Karpas-422 (cell line): Measurements from ENCODE around the gene SERPINB12. TPM values are rescaled to one million over a fixed set of nuclear protein-coding genes. Genes with fewer than 3 reads are reported as not detected.

Experiments
- DNase-seq: peaks from one replicate; pipeline ENCODE4 v3.0.0-alpha.2; 2015
- H2AFZ ChIP-seq: fragments of 200-600 bp; sonication (generic); 2 replicates; pipeline ENCODE4 v1.6.1; 2014; ENCODE audit warnings: antibody characterized with exemption, low read length, mixed read lengths
- H3K27ac ChIP-seq: fragments of 200-600 bp; sonication (generic); 2 replicates; pipeline ENCODE4 v1.5.1; 2014; ENCODE audit warnings: mild to moderate bottlenecking, low read length, moderate library complexity
- H3K27me3 ChIP-seq: fragments of 200-600 bp; sonication (generic); 2 replicates; pipeline ENCODE4 v1.6.1; 2014; ENCODE audit warnings: low read length, mixed read lengths
- H3K36me3 ChIP-seq: fragments of 200-600 bp; sonication (generic); 2 replicates; pipeline ENCODE4 v1.6.1; 2014; ENCODE audit warnings: low read length, mixed read lengths; ENCODE audit not compliant: insufficient read depth
- H3K4me1 ChIP-seq: fragments of 200-600 bp; sonication (generic); 2 replicates; pipeline ENCODE4 v1.6.1; 2014; ENCODE audit warnings: mild to moderate bottlenecking, low read length, mixed read lengths
- H3K4me2 ChIP-seq: fragments of 200-600 bp; sonication (generic); 2 replicates; pipeline ENCODE4 v1.6.1; 2014; ENCODE audit warnings: low read length, low read depth, mild to moderate bottlenecking; ENCODE audit not compliant: poor library complexity, severe bottlenecking
- H3K4me3 ChIP-seq: fragments of 200-600 bp; sonication (generic); 2 replicates; pipeline ENCODE4 v1.5.1; 2014; ENCODE audit warnings: mild to moderate bottlenecking, antibody characterized with exemption, low read length, mixed read lengths
- H3K79me2 ChIP-seq: fragments of 200-600 bp; sonication (generic); 2 replicates; pipeline ENCODE4 v1.6.1; 2014; ENCODE audit warnings: mild to moderate bottlenecking, low read length, mixed read lengths
- H3K9ac ChIP-seq: fragments of 200-600 bp; sonication (generic); 2 replicates; pipeline ENCODE4 v1.6.0; 2014; ENCODE audit warnings: low read length
- H3K9me2 ChIP-seq: fragments of 200-600 bp; sonication (generic), shearing (Covaris generic); replicated peaks from 2 replicates; pipeline ENCODE4 v1.6.0; 2014; ENCODE audit warnings: mild to moderate bottlenecking, low read length, moderate library complexity; ENCODE audit not compliant: insufficient read depth
- H3K9me3 ChIP-seq: fragments of 300-700, 200-600 bp; sonication (generic); 2 replicates; pipeline ENCODE4 v1.6.1; 2014; ENCODE audit warnings: low read length, mixed read lengths
- H4K20me1 ChIP-seq: fragments of 200-600 bp; sonication (generic); 2 replicates; pipeline ENCODE4 v1.6.1; 2014; ENCODE audit warnings: mild to moderate bottlenecking, antibody characterized with exemption, low read length, low read depth; ENCODE audit not compliant: insufficient read depth
- total RNA-seq: library from RNA; depleted of rRNA; stranded (reverse); fragments of >200 nt; shearing (Covaris generic); gene quantifications from 2 replicates; pipeline ENCODE4 v1.2.3, GENCODE V29; 2014; ENCODE audit warnings: low replicate concordance

Gene SERPINB12
- total RNA-seq, 1 experiment from 2014 or later: not detected

- no peak overlapping the region for H3K9ac ChIP-seq
- no peak overlapping the region for H3K4me2 ChIP-seq
- no peak overlapping the region for H3K4me3 ChIP-seq
- no peak for DNase-seq
- H3K79me2 ChIP-seq: no peaks in the 10 kb centered on the region
- no peaks in the 10 kb centered on the region for H3K36me3 ChIP-seq
- H3K9me2 ChIP-seq: no peaks in the 10 kb centered on the region
- H3K9me3 ChIP-seq: no peaks in the 10 kb centered on the region
- H4K20me1 ChIP-seq: no peaks in the 10 kb centered on the region
- H3K27me3 ChIP-seq: no peaks in the 10 kb centered on the region
- no peak overlapping the region for H3K27ac ChIP-seq
- no peaks in the 10 kb centered on the region for H3K4me1 ChIP-seq
- H2AFZ ChIP-seq: no peak overlapping the region
Observed at GRCh38 chr18:63534615-63535014, 7.6 kb upstream of the SERPINB12 start.

GRCh38 chr18:63539904-63540510, 2.2 kb upstream of the SERPINB12 start:
- no peaks in the 10 kb centered on the region for H3K9me2 ChIP-seq
- H3K4me1 ChIP-seq: no peaks in the 10 kb centered on the region
- no peak overlapping the region for H3K4me2 ChIP-seq
- H3K27ac ChIP-seq: no peak overlapping the region
- H3K79me2 ChIP-seq: no peaks in the 10 kb centered on the region
- no peak overlapping the region for H3K9ac ChIP-seq
- no peak for DNase-seq
- no peaks in the 10 kb centered on the region for H3K9me3 ChIP-seq
- H3K4me3 ChIP-seq: no peak overlapping the region
- H3K27me3 ChIP-seq: no peaks in the 10 kb centered on the region
- H4K20me1 ChIP-seq: no peaks in the 10 kb centered on the region
- no peaks in the 10 kb centered on the region for H3K36me3 ChIP-seq
- H2AFZ ChIP-seq: no peak overlapping the region

DNA sequence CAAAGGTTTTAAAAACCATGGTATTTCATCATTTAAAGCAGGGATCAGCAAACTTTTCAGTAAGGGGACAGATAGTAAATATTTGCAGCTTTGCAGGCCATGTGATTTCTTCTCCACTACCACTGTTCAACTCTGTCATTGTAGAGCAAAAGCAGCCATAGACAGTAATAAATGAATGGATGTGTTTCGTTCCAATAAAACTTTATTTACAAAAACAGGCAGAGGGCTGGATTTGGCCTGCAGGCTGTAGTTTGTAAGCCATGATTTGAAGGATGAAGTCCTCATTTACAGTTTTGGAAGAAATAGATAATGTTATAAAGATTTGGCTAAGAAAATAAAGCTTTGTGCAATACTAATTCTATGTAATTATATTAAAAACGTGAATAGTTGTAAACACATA, 1.8 kb downstream of the SERPINB12 start:
- Histone ChIP-seq H3K9me3 (no peaks in the 10 kb centered on the region), H3K27ac (no peak overlapping the region), H3K9ac (no peak overlapping the region), H2AFZ (no peak overlapping the region), H3K4me3 (no peak overlapping the region), H3K36me3 (no peaks in the 10 kb centered on the region), H3K27me3 (no peaks in the 10 kb centered on the region), H3K4me2 (no peak overlapping the region), H3K79me2 (no peaks in the 10 kb centered on the region), H3K9me2 (no peaks in the 10 kb centered on the region), H3K4me1 (no peaks in the 10 kb centered on the region), H4K20me1 (no peaks in the 10 kb centered on the region)
- DNase-seq: no peak

DNA sequence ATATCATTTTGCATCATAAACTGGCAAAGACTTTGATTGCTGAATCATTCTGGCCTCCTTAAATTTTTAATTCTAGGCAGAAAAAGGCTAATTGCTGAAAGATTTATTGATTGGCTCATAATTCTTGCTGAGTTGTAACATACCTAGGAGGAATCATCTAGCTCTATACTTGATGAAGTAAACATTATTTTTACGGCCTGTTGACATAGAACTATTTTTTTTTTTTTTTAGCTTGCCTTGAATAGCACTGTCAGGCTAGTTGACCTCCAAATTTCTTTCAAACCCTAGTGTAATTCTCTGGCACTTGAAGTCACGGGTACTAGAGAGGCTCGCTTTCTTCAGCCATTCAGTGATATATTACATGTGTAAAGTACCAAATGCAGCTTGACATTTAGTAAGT, 2.8 kb downstream of the SERPINB12 start:
- H3K9me3 ChIP-seq: no peaks in the 10 kb centered on the region
- no peaks in the 10 kb centered on the region for H3K27me3 ChIP-seq
- no peak overlapping the region for H2AFZ ChIP-seq
- no peak for DNase-seq
- no peak overlapping the region for H3K9ac ChIP-seq
- H3K4me3 ChIP-seq: no peak overlapping the region
- no peaks in the 10 kb centered on the region for H3K36me3 ChIP-seq
- no peaks in the 10 kb centered on the region for H3K9me2 ChIP-seq
- no peaks in the 10 kb centered on the region for H3K79me2 ChIP-seq
- no peak overlapping the region for H3K4me2 ChIP-seq
- H3K4me1 ChIP-seq: no peaks in the 10 kb centered on the region
- no peak overlapping the region for H3K27ac ChIP-seq
- no peaks in the 10 kb centered on the region for H4K20me1 ChIP-seq

DNA sequence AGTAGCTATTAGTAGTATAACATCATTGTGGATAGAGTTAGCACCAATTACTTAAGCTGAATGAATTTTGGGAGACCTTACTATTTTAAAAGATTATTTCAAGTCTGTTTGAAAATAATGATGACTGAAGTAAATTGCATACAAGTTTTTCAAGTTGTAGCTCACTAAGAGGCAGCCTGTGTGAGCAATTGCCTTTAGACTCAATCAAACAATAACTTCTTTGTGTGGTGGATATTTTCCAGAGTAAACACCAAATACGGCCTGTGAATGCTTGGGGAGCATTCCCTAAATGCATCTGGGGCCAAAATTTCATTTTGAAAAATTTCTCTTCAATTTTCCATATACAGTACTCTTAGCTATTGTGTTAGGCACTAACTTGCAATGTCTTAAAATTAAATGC, 7.9 kb downstream of the SERPINB12 start:
- H3K9me3 ChIP-seq: no peaks in the 10 kb centered on the region
- no peaks in the 10 kb centered on the region for H3K79me2 ChIP-seq
- H3K9ac ChIP-seq: no peak overlapping the region
- H3K27ac ChIP-seq: no peak overlapping the region
- no peak overlapping the region for H3K4me3 ChIP-seq
- peaks cover 9% of the 10 kb centered on the region for H3K4me1 ChIP-seq
- no peak for DNase-seq
- H3K27me3 ChIP-seq: no peaks in the 10 kb centered on the region
- H3K36me3 ChIP-seq: no peaks in the 10 kb centered on the region
- H3K4me2 ChIP-seq: no peak overlapping the region
- H3K9me2 ChIP-seq: no peaks in the 10 kb centered on the region
- H4K20me1 ChIP-seq: no peaks in the 10 kb centered on the region
- no peak overlapping the region for H2AFZ ChIP-seq

GRCh38 chr18:63551769-63552168, 9.6 kb downstream of the SERPINB12 start:
- H3K9me2 ChIP-seq: no peaks in the 10 kb centered on the region
- H3K9me3 ChIP-seq: no peaks in the 10 kb centered on the region
- no peak overlapping the region for H2AFZ ChIP-seq
- no peaks in the 10 kb centered on the region for H3K27me3 ChIP-seq
- H3K4me1 ChIP-seq: peaks cover 11% of the 10 kb centered on the region
- no peak for DNase-seq
- H3K4me2 ChIP-seq: no peak overlapping the region
- H3K4me3 ChIP-seq: no peak overlapping the region
- H3K9ac ChIP-seq: no peak overlapping the region
- H3K79me2 ChIP-seq: no peaks in the 10 kb centered on the region
- no peaks in the 10 kb centered on the region for H3K36me3 ChIP-seq
- H3K27ac ChIP-seq: no peak overlapping the region
- H4K20me1 ChIP-seq: no peaks in the 10 kb centered on the region

GRCh38 chr18:63552581-63552980, 10.4 kb downstream of the SERPINB12 start:
- no peaks in the 10 kb centered on the region for H4K20me1 ChIP-seq
- H3K9ac ChIP-seq: no peak overlapping the region
- no peaks in the 10 kb centered on the region for H3K79me2 ChIP-seq
- no peak overlapping the region for H3K4me2 ChIP-seq
- no peaks in the 10 kb centered on the region for H3K27me3 ChIP-seq
- H3K27ac ChIP-seq: no peak overlapping the region
- H3K4me1 ChIP-seq: peaks cover 11% of the 10 kb centered on the region
- DNase-seq: no peak
- no peak overlapping the region for H2AFZ ChIP-seq
- H3K9me2 ChIP-seq: no peaks in the 10 kb centered on the region
- H3K36me3 ChIP-seq: no peaks in the 10 kb centered on the region
- no peak overlapping the region for H3K4me3 ChIP-seq
- H3K9me3 ChIP-seq: no peaks in the 10 kb centered on the region

- Histone ChIP-seq H4K20me1 (no peaks in the 10 kb centered on the region), H3K9ac (no peak overlapping the region), H3K79me2 (no peaks in the 10 kb centered on the region), H3K9me3 (no peaks in the 10 kb centered on the region), H3K27me3 (no peaks in the 10 kb centered on the region), H3K4me2 (no peak overlapping the region), H3K4me1 (peaks cover 11% of the 10 kb centered on the region), H3K9me2 (no peaks in the 10 kb centered on the region), H3K4me3 (no peak overlapping the region), H2AFZ (no peak overlapping the region), H3K27ac (no peak overlapping the region), H3K36me3 (no peaks in the 10 kb centered on the region)
- DNase-seq: no peak
Observed at GRCh38 chr18:63553081-63553480, 10.9 kb downstream of the SERPINB12 start.
